HL-60 (cell line): ENCODE results near the gene CNTNAP2.

Source experiments
- TF ChIP-seq, protein P1 (sequence below): IDR thresholded peaks from one replicate; pipeline ENCODE4 v1.5.1; 2011; ENCODE audit warnings: low read length, control low read depth, inconsistent platforms; ENCODE audit not compliant: insufficient read depth
- TF ChIP-seq, protein P2 (sequence below): IDR thresholded peaks from 2 replicates; pipeline ENCODE4 v1.6.1; 2012; ENCODE audit warnings: low read depth; ENCODE audit not compliant: insufficient replicate concordance

DNA sequence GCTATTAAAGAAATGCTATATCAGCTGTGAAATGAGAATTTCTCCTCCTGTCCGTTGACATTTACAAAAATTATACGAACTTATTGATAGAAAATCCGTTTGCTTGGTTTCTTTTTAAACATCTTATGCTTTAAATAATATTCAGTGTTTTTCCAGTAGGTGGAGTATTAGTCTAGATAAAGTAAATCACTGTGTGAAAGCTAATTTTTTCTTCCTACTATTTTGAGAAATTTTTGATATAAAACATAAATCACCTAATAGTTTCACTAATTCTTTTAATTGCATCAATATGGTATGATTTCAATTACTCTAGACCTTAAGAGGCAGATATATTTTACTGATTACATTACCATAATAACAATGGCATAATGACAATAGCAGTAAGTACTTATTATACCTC lies 2138.7 kb downstream of the CNTNAP2 start:
- TF ChIP-seq, protein P1, sequence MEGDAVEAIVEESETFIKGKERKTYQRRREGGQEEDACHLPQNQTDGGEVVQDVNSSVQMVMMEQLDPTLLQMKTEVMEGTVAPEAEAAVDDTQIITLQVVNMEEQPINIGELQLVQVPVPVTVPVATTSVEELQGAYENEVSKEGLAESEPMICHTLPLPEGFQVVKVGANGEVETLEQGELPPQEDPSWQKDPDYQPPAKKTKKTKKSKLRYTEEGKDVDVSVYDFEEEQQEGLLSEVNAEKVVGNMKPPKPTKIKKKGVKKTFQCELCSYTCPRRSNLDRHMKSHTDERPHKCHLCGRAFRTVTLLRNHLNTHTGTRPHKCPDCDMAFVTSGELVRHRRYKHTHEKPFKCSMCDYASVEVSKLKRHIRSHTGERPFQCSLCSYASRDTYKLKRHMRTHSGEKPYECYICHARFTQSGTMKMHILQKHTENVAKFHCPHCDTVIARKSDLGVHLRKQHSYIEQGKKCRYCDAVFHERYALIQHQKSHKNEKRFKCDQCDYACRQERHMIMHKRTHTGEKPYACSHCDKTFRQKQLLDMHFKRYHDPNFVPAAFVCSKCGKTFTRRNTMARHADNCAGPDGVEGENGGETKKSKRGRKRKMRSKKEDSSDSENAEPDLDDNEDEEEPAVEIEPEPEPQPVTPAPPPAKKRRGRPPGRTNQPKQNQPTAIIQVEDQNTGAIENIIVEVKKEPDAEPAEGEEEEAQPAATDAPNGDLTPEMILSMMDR: no peak
- TF ChIP-seq, protein P2, sequence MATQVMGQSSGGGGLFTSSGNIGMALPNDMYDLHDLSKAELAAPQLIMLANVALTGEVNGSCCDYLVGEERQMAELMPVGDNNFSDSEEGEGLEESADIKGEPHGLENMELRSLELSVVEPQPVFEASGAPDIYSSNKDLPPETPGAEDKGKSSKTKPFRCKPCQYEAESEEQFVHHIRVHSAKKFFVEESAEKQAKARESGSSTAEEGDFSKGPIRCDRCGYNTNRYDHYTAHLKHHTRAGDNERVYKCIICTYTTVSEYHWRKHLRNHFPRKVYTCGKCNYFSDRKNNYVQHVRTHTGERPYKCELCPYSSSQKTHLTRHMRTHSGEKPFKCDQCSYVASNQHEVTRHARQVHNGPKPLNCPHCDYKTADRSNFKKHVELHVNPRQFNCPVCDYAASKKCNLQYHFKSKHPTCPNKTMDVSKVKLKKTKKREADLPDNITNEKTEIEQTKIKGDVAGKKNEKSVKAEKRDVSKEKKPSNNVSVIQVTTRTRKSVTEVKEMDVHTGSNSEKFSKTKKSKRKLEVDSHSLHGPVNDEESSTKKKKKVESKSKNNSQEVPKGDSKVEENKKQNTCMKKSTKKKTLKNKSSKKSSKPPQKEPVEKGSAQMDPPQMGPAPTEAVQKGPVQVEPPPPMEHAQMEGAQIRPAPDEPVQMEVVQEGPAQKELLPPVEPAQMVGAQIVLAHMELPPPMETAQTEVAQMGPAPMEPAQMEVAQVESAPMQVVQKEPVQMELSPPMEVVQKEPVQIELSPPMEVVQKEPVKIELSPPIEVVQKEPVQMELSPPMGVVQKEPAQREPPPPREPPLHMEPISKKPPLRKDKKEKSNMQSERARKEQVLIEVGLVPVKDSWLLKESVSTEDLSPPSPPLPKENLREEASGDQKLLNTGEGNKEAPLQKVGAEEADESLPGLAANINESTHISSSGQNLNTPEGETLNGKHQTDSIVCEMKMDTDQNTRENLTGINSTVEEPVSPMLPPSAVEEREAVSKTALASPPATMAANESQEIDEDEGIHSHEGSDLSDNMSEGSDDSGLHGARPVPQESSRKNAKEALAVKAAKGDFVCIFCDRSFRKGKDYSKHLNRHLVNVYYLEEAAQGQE: no peak
